Activated CD8-positive, alpha-beta T cell treated with anti-CD3 and anti-CD28 coated beads for 36 hours (primary cell): ENCODE results near the gene POU4F2. TPM values are rescaled to one million over a fixed set of nuclear protein-coding genes. Genes with fewer than 3 reads are reported as not detected.
"Not testable (repeated sequence)": the region's sequence is repeated elsewhere in the genome, so short reads cannot be mapped to it uniquely, and the experiment has no call there.

Experiments
- ATAC-seq: fragments of 200-7000 bp; cut with Tn5 transposase; one replicate; pipeline ENCODE4 v1.10.0; 2021; ENCODE audit warnings: mild to moderate bottlenecking, moderate library complexity
- CTCF ChIA-PET: fragments of 350-600 bp; sonication (Branson Sonifier 250); formaldehyde crosslinking; loops from one replicate; lab custom pipeline; 2021; ENCODE audit warnings: antibody characterized with exemption; lab: Charles Lee
- POLR2A ChIA-PET: fragments of 350-600 bp; sonication (Branson Sonifier 250); formaldehyde crosslinking; loops from one replicate; lab custom pipeline; 2021; ENCODE audit warnings: antibody characterized with exemption; lab: Charles Lee
- DNase-seq: peaks from one replicate; pipeline ENCODE4 v3.0.0-alpha.2; 2020
- H3K27ac Mint-ChIP-seq: one replicate; pipeline ENCODE4 v1.8.0; 2021; ENCODE audit warnings: mild to moderate bottlenecking, mixed read lengths
- H3K27me3 Mint-ChIP-seq: one replicate; pipeline ENCODE4 v1.8.0; 2021; ENCODE audit warnings: mixed read lengths
- H3K36me3 Mint-ChIP-seq: one replicate; pipeline ENCODE4 v1.8.0; 2021; ENCODE audit warnings: low read depth, mixed read lengths
- H3K4me1 Mint-ChIP-seq: one replicate; pipeline ENCODE4 v1.8.0; 2021; ENCODE audit warnings: low read depth, mixed read lengths
- H3K4me3 Mint-ChIP-seq: one replicate; pipeline ENCODE4 v1.8.0; 2021; ENCODE audit warnings: mild to moderate bottlenecking, moderate library complexity, mixed read lengths
- H3K9me3 Mint-ChIP-seq: one replicate; pipeline ENCODE4 v1.8.0; 2021; ENCODE audit warnings: mixed read lengths
- intact Hi-C: fragments of 100-400 bp; cut with micrococcal nuclease; formaldehyde crosslinking; loops from one replicate; pipeline ENCODE4 v1.10.0; 2022
- total RNA-seq, 2 experiments: library from RNA; stranded (reverse); gene quantifications; one replicate each; pipeline ENCODE4 v1.2.3, GENCODE V29; 2021
- TF ChIP-seq, protein P1 (sequence below): fragments of 200-600 bp; IDR thresholded peaks from one replicate; pipeline ENCODE4 v1.8.0; 2022; ENCODE audit warnings: antibody characterized with exemption, mild to moderate bottlenecking

The POU4F2 gene
- total RNA-seq, 2 experiments from 2014 or later = not detected

GRCh38 chr4:146654687-146655520, 16.2 kb downstream of the POU4F2 start:
- Mint-ChIP-seq H3K36me3 (no peaks in the 10 kb centered on the region), H3K4me1 (peaks cover 9% of the 10 kb centered on the region), H3K27me3 (peaks cover 63% of the 10 kb centered on the region), H3K4me3 (peak overlapping the region; percentile 35), H3K27ac (no peak overlapping the region), H3K9me3 (no peaks in the 10 kb centered on the region)
- ATAC-seq (no peak), DNase-seq (no peak)
- TF ChIP-seq, protein P1, sequence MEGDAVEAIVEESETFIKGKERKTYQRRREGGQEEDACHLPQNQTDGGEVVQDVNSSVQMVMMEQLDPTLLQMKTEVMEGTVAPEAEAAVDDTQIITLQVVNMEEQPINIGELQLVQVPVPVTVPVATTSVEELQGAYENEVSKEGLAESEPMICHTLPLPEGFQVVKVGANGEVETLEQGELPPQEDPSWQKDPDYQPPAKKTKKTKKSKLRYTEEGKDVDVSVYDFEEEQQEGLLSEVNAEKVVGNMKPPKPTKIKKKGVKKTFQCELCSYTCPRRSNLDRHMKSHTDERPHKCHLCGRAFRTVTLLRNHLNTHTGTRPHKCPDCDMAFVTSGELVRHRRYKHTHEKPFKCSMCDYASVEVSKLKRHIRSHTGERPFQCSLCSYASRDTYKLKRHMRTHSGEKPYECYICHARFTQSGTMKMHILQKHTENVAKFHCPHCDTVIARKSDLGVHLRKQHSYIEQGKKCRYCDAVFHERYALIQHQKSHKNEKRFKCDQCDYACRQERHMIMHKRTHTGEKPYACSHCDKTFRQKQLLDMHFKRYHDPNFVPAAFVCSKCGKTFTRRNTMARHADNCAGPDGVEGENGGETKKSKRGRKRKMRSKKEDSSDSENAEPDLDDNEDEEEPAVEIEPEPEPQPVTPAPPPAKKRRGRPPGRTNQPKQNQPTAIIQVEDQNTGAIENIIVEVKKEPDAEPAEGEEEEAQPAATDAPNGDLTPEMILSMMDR = no peak
- intact Hi-C loops = loop anchor here (10.0 kb wide), 1 partner anchor 320 kb away; no protein-coding TSS in a partner anchor
- POLR2A ChIA-PET = no interaction called here
- CTCF ChIA-PET = no interaction called here

GRCh38 chr4:146655521-146655856, 16.8 kb downstream of the POU4F2 start:
- POLR2A ChIA-PET = no interaction called here
- Mint-ChIP-seq H3K4me3 (no peak overlapping the region), H3K27me3 (peaks cover 65% of the 10 kb centered on the region), H3K9me3 (no peaks in the 10 kb centered on the region), H3K36me3 (no peaks in the 10 kb centered on the region), H3K4me1 (peaks cover 9% of the 10 kb centered on the region), H3K27ac (no peak overlapping the region)
- CTCF ChIA-PET = no interaction called here
- ATAC-seq (no peak), DNase-seq (no peak)
- TF ChIP-seq, protein P1 = no peak
- intact Hi-C loops = loop anchor here (10.0 kb wide), 1 partner anchor 321 kb away; no protein-coding TSS in a partner anchor

- TF ChIP-seq, protein P1 = no peak
- POLR2A ChIA-PET = no interaction called here
- intact Hi-C loops = no loop called here
- no peak overlapping the region for H3K27ac Mint-ChIP-seq
- peaks cover 19% of the 10 kb centered on the region for H3K27me3 Mint-ChIP-seq
- no peak for DNase-seq
- no peak overlapping the region for H3K4me3 Mint-ChIP-seq
- no peaks in the 10 kb centered on the region for H3K36me3 Mint-ChIP-seq
- peaks cover 3% of the 10 kb centered on the region for H3K9me3 Mint-ChIP-seq
- no peak for ATAC-seq
- CTCF ChIA-PET = no interaction called here
- H3K4me1 Mint-ChIP-seq = no peaks in the 10 kb centered on the region
Observed at GRCh38 chr4:146661367-146661766, 22.7 kb downstream of the POU4F2 start.

DNA sequence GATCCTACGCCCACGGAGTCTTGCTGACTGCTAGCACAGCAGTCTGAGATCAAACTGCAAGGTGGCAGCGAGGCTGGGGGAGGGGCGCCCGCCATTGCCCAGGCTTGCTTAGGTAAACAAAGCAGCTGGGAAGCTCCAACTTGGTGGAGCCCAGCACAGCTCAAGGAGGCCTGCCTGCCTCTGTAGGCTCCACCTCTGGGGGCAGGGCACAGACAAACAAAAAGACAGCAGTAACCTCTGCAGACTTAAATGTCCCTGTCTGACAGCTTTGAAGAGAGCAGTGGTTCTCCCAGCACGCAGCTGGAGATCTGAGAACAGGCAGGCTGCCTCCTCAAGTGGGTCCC, 25.2 kb downstream of the POU4F2 start:
- H3K27ac Mint-ChIP-seq, H3K9me3 Mint-ChIP-seq, POLR2A ChIA-PET, ATAC-seq, H3K36me3 Mint-ChIP-seq, H3K4me3 Mint-ChIP-seq, H3K4me1 Mint-ChIP-seq, DNase-seq, intact Hi-C loops, CTCF ChIA-PET, H3K27me3 Mint-ChIP-seq: not testable (repeated sequence)

DNA sequence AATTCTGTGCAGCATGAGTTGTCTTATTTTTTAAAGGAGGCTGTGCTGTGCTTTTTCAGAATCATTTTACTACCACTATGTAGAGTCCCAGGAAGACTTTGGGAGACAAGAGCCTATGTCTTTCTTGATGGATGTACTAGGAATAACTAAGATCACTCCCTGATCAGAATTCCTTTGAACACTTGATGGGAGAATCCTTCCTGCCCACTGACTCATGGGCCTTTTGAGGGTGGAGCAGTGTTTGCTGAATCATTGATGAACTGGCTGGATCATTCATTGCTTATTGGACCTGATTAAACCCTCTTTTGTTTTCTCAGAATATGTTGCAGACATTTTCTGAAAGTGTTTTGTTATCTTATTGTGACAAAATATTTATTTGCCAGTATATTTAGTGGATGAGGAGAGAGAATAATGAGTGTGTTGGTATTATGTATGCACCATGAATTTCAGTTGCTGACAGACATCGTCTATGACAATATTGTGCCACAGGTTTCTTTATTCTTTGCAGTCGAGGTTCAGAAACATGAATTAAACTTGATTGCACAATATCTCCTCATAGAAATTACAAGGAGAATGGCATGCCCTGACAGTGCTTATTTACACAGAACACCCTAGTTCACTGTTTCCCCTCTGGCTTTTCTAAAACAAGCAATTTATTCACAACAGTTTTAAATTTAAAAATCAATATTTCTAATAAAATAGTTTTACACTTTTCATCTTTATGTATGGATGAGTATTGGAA, 36.3 kb downstream of the POU4F2 start:
- no peak for ATAC-seq
- TF ChIP-seq, protein P1 = no peak
- Mint-ChIP-seq H3K9me3 (no peaks in the 10 kb centered on the region), H3K27me3 (no peaks in the 10 kb centered on the region), H3K27ac (no peak overlapping the region), H3K4me3 (no peak overlapping the region), H3K36me3 (no peaks in the 10 kb centered on the region), H3K4me1 (no peaks in the 10 kb centered on the region)
- CTCF ChIA-PET = no interaction called here
- DNase-seq = no peak
- intact Hi-C loops = no loop called here
- POLR2A ChIA-PET = no interaction called here

Other genes starting within 250 kb of the POU4F2 start
- gene SLC10A7, start 117.0 kb upstream of the POU4F2 start, total RNA-seq = 10 to 100 TPM; 10.7 to 11.0 TPM